Spinal cord (tissue), 10 donors: ENCODE results near the gene RABEP2. TPM values are rescaled to one million over a fixed set of nuclear protein-coding genes. Genes with fewer than 3 reads are reported as not detected.

Experiments
- DNase-seq, 6 donors: peaks; one replicate each; pipeline versions ENCODE4 v3.0.0 to v3.0.0-alpha.2; 2013 to 2015; ENCODE audit warnings: low spot score in 6 of 6, low read depth in 4 of 6
- H3K27ac ChIP-seq: one replicate; pipeline ENCODE4 v1.5.1; 2013; ENCODE audit warnings: low read depth, low read length, control low read depth
- H3K27me3 ChIP-seq: one replicate; pipeline ENCODE4 v1.6.1; 2013; ENCODE audit warnings: low read length; ENCODE audit not compliant: control insufficient read depth, insufficient read depth
- H3K36me3 ChIP-seq: one replicate; pipeline ENCODE4 v1.6.1; 2013; ENCODE audit warnings: low read length; ENCODE audit not compliant: control insufficient read depth, insufficient read depth
- H3K4me1 ChIP-seq: one replicate; pipeline ENCODE4 v1.6.1; 2013; ENCODE audit warnings: low read length; ENCODE audit not compliant: control insufficient read depth, insufficient read depth
- H3K4me3 ChIP-seq: one replicate; pipeline ENCODE4 v1.5.1; 2013; ENCODE audit warnings: low read depth, low read length, control low read depth
- H3K9me3 ChIP-seq: one replicate; pipeline ENCODE4 v1.6.1; 2013; ENCODE audit warnings: low read length; ENCODE audit not compliant: control insufficient read depth, insufficient read depth
- WGBS: methylation state at CpG from one replicate; pipeline ENCODE4 v1.1.5; 2013; ENCODE audit warnings: missing lambda C conversion rate; ENCODE audit not compliant: insufficient coverage; 5-methylcytosine and 5-hydroxymethylcytosine counted together
- polyA plus RNA-seq, 2 donors: library from polyadenylated mRNA; unstranded; fragments of 120-200 nt; gene quantifications; one replicate each; pipeline ENCODE4 v1.2.1, GENCODE V29; 2013; ENCODE audit not compliant: insufficient read length in 2 of 2
- total RNA-seq, 2 donors: library from RNA; depleted of rRNA in 1 of 2; stranded (reverse); fragments of 120-200 nt in 1 of 2; fragments of >200 nt in 1 of 2; gene quantifications; one replicate each; pipeline versions ENCODE4 v1.2.3 to v1.2.4, GENCODE V29; 2013 to 2014
- donor health status: healthy.

Gene RABEP2
- total and polyA plus RNA-seq, 4 donors = 11.2 to 25.8 (median 18.1) TPM

DNA sequence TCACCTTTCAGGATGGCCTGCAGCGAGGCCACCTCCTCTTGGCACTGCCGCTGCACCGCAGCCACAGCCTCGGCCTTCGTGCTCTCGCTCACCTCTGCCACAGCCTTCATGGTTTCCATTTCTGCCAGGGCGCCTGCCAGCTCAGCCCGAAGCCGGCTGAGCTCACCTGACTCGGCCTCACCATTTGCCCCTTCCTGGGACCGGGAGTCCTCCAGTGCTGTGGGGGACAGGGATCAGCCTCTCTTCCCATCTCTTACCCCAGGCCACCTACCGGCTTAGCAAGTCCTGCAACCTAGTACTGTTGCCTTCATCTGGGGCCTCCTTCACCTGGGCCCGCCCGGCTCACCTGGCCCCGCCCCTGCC lies 658 bp downstream of the RABEP2 start:
- no peak for DNase-seq
- Histone ChIP-seq H3K36me3 (peaks cover 6% of the 10 kb centered on the region), H3K4me3 (peak overlapping the region; percentile 98), H3K27ac (peak overlapping the region; percentile 98), H3K4me1 (peaks cover 13% of the 10 kb centered on the region), H3K27me3 (no peaks in the 10 kb centered on the region), H3K9me3 (no peaks in the 10 kb centered on the region)
- 12% methylated on average over 15 of the region's 15 CpGs for WGBS

DNA sequence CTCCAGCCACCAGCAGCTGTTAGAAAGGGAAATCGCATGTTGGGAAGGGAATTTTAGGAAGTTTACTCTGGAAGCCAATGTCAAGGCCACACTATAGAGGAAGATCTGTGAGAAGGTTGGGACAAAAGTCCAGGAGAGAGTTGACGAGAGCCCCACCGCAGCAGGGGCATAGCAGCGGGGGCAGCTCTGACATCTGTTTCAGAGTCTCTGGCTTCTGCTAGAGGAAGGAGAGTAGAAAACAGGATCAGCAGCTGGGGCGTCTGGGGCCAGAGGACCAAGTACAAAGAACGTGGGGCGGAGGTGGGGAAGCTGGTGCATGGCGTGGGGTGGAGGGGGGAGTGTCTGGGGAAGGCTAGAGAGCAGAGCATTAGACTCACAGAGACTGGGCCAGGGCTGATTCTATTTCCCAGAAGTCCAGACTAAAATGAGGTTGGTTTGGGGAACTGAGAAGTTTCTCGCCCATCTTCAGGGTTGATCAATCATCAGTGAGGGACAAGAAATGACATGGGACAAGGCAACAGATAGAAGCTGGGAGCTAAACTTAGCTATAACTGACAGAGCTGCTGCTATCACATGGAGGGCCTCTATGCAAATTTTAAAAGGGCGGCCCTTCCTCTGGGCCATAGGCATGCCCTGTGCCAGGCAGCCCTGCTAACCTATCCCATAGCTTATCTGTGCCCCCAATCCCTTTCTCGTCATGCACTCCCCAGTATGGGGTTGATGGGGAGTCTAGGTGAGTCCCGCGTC lies 1.2 kb downstream of the RABEP2 start:
- no peaks in the 10 kb centered on the region for H3K27me3 ChIP-seq
- H3K36me3 ChIP-seq = peaks cover 6% of the 10 kb centered on the region
- H3K27ac ChIP-seq = peak overlapping the region; percentile 98
- H3K4me3 ChIP-seq = peak overlapping the region; percentile 98
- WGBS = 68% methylated on average over 11 of the region's 13 CpGs
- DNase-seq = no peak
- H3K4me1 ChIP-seq = peaks cover 13% of the 10 kb centered on the region
- H3K9me3 ChIP-seq = no peaks in the 10 kb centered on the region

DNA sequence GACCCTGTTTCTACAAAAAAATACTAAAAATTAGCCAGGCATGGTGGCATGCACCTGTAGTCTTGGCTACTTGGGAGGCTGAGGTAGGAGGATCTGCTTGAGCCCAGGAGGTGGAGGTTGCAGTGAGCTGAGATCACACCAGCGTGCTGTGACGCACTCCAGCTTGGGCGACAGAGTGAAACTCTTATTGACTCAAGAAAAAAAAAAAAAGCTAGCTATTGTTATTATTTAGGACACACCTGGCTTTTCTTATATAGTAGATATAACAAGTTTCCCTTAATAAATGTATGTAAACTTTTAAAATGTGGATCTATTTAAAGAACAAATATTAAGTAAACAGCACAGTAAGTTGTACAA lies 1.8 kb downstream of the RABEP2 start:
- H3K27ac ChIP-seq = no peak overlapping the region

DNA sequence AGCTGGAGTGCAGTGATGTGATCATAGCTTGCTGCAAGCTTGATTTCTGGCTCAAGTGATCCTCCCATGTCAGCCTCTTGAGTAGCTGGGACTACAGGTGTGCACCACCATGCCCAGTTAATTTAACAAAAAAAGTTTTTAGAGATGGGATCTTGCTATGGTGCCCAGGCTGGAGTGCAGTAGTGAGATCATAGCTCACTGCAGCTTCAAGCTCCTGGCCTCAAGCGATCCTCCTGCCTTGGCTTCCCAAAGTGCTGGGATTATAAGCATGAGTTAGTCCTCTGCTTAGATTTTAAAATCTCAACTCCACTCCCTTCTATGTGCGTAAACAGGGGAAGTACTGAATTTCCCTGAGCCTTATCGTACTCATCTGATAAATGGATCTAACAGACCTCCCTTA lies 6.3 kb downstream of the RABEP2 start:
- Histone ChIP-seq H3K36me3 (peaks cover 39% of the 10 kb centered on the region), H3K27ac (no peak overlapping the region), H3K4me1 (peaks cover 1% of the 10 kb centered on the region), H3K27me3 (no peaks in the 10 kb centered on the region), H3K4me3 (no peak overlapping the region), H3K9me3 (no peaks in the 10 kb centered on the region)
- DNase-seq = no peak
- 100% methylated on average over 2 of the region's 3 CpGs for WGBS

More for the DNA sequence above, 1.8 kb downstream of the RABEP2 start:
- no peak overlapping the region for H3K4me3 ChIP-seq
- peaks cover 8% of the 10 kb centered on the region for H3K36me3 ChIP-seq
- no peaks in the 10 kb centered on the region for H3K9me3 ChIP-seq
- no peaks in the 10 kb centered on the region for H3K27me3 ChIP-seq
- no peak for DNase-seq
- peaks cover 13% of the 10 kb centered on the region for H3K4me1 ChIP-seq
- WGBS = no CpG with 5 or more reads among the region's 3 CpGs

DNA sequence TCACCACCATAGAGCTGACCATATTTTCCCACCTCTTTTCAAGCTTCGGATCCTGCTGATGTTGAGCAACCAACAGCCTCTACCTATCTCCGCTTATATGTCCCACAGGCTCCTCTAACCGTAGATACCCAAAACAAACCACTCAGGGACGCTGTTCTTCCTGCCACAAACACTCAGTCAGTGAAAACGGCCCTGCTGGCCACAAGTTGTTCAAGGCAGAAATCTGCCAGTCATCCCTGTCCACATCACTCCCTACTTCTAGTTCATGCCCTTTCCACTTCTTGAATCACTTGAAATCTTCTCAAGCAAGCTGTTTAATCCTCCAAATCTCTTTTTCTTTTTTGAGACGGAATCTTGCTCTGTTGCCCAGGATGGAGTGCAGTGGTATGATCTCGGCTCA lies 7.9 kb downstream of the RABEP2 start:
- H3K36me3 ChIP-seq = peaks cover 51% of the 10 kb centered on the region
- WGBS = 95% methylated on average over 7 of the region's 7 CpGs

DNA sequence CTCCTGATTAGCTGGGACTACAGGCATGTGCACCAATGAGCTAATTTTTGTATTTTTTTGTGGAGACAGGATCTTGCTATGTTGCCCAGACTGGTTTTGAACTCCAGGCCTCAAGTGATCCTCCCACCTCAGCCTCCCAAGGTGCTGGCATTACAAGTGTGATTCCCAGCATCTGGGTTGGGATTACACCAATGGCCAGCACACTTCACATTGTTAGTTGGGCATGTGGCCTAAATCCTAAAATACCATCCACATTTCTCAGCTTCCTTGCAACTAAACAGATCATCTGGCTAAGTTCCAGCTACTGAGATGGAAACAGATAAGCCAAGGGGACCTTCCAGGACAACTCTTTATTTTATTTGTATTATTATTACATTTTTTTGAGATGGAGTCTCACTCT lies 9.9 kb downstream of the RABEP2 start:
- H3K9me3 ChIP-seq = no peaks in the 10 kb centered on the region
- H3K4me1 ChIP-seq = no peaks in the 10 kb centered on the region
- no peaks in the 10 kb centered on the region for H3K27me3 ChIP-seq
- H3K4me3 ChIP-seq = no peak overlapping the region
- DNase-seq = no peak
- peaks cover 65% of the 10 kb centered on the region for H3K36me3 ChIP-seq
- no peak overlapping the region for H3K27ac ChIP-seq

More for the DNA sequence above, 7.9 kb downstream of the RABEP2 start:
- H3K4me3 ChIP-seq = no peak overlapping the region
- H3K9me3 ChIP-seq = no peaks in the 10 kb centered on the region
- no peak overlapping the region for H3K27ac ChIP-seq
- H3K27me3 ChIP-seq = no peaks in the 10 kb centered on the region
- no peaks in the 10 kb centered on the region for H3K4me1 ChIP-seq
- no peak for DNase-seq

DNA sequence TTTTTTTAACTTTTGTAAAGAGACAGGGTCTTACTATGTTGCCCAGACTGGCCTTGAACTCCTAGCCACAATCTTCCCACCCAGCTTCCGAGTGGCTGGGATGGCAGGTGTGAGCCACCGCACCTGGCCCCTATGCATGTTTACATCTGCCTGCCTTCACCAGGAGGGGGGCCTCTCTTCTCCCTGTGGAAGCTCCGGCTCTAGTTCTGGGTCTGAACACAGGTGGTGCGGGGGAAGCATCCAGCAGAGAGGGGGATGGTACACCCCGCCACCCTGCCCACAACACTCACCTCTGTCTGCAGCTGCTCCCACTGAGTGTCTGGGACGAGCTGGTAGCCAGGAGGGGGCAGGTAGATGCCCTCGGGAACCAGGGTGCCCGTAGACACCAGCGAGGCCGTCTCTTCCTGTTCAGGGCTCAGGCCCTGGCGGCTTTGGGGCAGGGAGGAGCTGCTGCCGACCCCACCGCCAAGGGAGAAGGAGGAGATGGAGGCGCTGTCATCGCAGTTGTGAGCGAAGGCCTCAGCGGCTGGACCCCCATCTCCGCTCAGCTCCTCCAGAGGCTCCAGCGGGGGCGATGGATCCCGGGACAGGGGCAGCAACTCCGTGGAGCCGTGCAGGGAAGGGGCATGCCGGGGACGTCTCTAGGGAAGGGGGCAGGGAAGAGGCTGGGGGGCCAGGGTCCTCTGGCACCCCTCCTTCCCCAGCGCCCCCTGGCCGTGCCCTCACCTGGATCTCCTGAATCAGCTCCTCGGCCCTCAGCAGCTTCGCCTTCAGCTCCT lies 10.9 kb downstream of the RABEP2 start:
- Histone ChIP-seq H3K4me1 (no peaks in the 10 kb centered on the region), H3K9me3 (no peaks in the 10 kb centered on the region), H3K36me3 (peaks cover 61% of the 10 kb centered on the region), H3K27ac (no peak overlapping the region), H3K4me3 (no peak overlapping the region), H3K27me3 (no peaks in the 10 kb centered on the region)
- DNase-seq = no peak
- WGBS = 95% methylated on average over 27 of the region's 29 CpGs

DNA sequence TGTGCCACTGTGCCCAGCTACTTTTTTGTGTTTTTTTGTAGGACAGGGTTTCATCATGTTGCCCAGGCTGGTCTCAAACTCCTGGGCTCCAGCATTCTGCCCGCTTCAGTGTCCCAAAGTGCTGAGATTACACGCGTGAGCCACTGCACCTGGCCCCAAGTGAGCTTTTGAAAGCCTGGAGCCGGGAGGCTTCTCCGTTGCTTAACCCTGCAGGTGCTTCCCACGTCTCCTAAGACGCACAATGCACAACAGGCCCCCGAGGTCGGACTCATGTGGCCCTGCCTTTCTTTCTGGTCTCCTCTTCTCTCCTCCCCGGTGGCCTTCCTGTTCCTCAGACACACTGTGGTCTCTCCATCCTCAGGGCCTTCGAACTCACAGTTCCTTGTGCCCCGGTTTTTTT lies 12.5 kb downstream of the RABEP2 start:
- DNase-seq = no peak
- Histone ChIP-seq H3K4me1 (no peaks in the 10 kb centered on the region), H3K27me3 (no peaks in the 10 kb centered on the region), H3K4me3 (no peak overlapping the region), H3K9me3 (no peaks in the 10 kb centered on the region), H3K27ac (no peak overlapping the region), H3K36me3 (peaks cover 60% of the 10 kb centered on the region)
- WGBS = 88% methylated on average over 12 of the region's 12 CpGs

DNA sequence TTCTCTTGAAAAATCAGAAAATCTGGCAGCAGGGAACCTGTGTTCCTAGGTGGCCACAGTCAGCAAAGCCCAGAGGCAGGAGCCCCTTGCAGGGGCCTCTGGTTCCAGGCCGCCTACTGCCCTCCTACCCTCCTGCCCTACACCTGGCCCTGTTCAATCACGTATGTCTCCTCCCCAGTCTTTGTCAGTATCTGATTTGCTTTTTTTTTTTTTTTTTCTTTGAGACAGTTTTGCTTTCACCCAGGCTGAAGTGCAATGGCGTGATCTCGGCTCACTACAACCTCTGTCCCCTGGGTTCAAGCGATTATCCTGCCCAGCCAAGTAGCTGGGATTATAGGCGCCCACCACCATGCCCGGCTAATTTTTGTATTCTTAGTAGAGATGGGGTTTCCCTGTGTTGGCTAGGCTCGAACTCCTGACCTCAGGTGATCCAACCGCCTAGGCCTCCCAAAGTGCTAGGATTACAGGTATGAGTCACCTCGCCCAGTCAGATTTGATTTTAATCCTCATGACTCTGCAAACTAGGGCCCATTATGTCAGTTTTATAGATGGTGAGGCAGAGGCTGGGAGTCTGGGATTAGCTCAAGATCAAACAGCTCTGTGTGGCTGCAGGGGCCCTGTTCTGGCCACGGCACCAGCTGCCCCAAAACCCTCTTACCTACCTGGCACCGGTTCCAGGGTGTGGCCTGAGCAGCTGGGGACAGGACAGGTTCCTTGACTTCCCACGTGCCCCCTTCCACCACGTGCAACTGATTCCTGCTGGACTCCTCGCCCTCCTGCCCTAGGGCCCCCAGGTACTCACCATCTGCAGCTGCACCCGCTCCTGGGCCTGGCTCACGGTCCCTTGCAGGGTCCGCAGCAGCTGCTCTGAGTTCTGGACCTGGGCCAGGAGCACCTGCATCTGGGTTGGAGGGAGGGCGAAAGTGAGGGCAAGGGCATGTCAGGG lies 14.7 kb downstream of the RABEP2 start:
- WGBS = 95% methylated on average over 14 of the region's 19 CpGs
- no peaks in the 10 kb centered on the region for H3K4me1 ChIP-seq
- no peak overlapping the region for H3K27ac ChIP-seq
- peaks cover 57% of the 10 kb centered on the region for H3K36me3 ChIP-seq
- H3K4me3 ChIP-seq = no peak overlapping the region
- no peaks in the 10 kb centered on the region for H3K9me3 ChIP-seq
- no peaks in the 10 kb centered on the region for H3K27me3 ChIP-seq
- DNase-seq = no peak
